GM11168 (cell line): ENCODE measurements around the gene TAS2R46.
"Not testable (repeated sequence)": the region's sequence is repeated elsewhere in the genome, so short reads cannot be mapped to it uniquely, and the experiment has no call there.

Experiments used
- in situ Hi-C: fragments of 300-500 bp; cut with MboI; formaldehyde crosslinking; loops from one replicate; pipeline ENCODE4 v1.12.0; 2022; ENCODE audit warnings: low sequenced_read_pairs; ENCODE audit not compliant: unreplicated experiment

TAS2R46 gene, protein sequence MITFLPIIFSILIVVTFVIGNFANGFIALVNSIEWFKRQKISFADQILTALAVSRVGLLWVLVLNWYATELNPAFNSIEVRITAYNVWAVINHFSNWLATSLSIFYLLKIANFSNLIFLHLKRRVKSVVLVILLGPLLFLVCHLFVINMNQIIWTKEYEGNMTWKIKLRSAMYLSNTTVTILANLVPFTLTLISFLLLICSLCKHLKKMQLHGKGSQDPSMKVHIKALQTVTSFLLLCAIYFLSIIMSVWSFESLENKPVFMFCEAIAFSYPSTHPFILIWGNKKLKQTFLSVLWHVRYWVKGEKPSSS

GRCh38 chr12:11062194-11062593 lies at the start of gene TAS2R46:
TSS of gene TAS2R46 (minus strand) at chr12:11062294. CDS start at chr12:11062294, 0 bp downstream.
- in situ Hi-C loops, result not testable (repeated sequence)

DNA sequence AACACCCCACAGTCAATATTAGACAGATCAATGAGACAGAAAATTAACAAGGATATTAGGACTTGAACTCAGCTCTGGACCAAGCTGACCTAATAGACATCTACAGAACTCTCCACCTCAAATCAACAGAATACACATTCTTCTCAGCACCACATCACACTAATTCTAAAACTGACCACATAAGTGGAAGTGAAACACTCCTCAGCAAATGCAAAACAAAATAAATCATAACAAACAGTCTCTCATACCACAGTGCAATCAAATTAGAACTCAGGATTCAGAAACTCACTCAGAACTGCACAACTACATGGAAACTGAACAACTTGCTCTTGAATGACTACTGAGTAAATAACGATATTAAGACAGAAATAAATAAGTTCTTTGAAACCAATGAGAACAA lies 49.1 kb upstream of the TAS2R46 start:
- in situ Hi-C loops, result not testable (repeated sequence)

DNA sequence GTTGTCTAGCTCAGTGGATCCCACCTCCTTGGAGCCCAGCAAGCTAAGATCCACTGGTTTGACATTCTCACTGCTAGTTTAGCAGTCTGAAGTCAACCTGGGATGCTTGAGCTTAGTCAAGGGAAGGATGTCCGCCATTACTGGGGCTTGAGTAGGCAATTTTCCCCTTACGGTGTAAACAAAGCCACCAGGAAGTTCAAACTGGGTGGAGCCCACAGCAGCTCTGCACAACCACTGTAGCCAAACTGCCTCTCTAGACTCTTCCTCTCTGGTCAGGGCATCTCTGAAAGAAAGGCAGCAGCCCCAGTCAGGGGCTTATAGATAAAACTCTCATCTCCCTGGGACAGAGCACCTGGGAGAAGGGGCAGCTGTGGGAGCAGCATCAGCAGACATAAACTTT lies 46.8 kb upstream of the TAS2R46 start:
- in situ Hi-C loops, result no loop called here

GRCh38 chr12:11107719-11108118 lies 45.6 kb upstream of the TAS2R46 start:
- in situ Hi-C loops, result no loop called here

DNA sequence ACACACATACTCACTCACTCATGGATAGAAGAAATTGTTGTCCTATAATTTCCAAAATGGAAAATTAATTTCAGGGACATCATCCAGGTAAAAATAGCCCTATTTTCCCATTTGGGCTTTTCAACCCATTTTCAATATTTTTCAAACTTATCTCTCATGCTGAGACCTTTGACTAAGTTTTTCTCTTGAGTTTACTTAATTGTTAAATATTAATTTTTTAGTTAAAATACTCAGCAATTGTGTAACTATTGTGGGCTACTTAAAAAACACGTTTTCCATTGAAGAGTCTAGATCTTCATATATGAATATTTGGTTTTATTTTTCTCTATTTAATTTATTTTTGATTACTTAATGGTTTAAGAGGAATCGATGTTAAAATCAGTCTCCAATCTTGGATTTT lies 44.2 kb upstream of the TAS2R46 start:
- in situ Hi-C loops, result no loop called here

GRCh38 chr12:11105546-11105945 lies 43.5 kb upstream of the TAS2R46 start:
- in situ Hi-C loops, result no loop called here

DNA sequence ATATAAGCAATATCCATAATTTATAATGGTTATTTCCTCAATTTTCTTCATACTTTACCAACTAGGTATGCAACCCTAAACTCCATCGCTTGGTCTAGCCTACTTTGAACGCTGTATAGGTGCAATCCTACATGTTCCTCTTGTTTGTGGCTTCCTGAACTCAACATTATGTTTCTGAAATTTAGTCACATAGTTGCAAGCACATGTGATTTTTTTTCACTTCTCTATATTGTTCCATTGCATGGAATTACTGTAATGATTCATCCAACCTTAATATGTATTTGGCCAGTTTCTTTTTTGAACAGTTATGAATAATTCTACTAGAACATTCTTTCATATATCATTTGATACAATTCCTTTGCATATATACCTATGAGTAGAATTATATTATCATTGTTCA lies 32.8 kb upstream of the TAS2R46 start:
- in situ Hi-C loops, result not testable (repeated sequence)

DNA sequence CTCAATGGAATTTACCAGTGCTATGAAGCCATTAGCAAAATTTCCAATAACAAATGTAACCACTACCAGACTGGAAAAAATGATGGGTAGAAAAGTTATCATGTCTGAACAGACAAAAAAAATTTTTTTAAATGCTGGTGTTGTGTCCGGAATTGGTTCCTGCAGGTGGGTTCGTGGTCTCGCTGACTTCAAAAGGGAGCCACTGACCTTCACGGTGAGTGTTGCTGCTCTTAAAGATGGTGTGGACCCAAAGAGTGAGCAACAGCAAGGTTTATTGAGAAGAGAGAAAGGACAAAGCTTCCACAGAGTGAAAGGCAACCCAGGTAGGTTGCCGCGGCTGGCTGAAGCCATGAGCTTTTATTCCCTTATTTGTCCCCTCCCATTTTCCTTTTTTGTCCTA lies 30.0 kb upstream of the TAS2R46 start, which contains the start of gene TAS2R43:
TSS of gene TAS2R43 (minus strand) at position 186 of the 400 bp plus-strand sequence. CDS start at position 102, 84 bp downstream.
- in situ Hi-C loops, result no loop called here

DNA sequence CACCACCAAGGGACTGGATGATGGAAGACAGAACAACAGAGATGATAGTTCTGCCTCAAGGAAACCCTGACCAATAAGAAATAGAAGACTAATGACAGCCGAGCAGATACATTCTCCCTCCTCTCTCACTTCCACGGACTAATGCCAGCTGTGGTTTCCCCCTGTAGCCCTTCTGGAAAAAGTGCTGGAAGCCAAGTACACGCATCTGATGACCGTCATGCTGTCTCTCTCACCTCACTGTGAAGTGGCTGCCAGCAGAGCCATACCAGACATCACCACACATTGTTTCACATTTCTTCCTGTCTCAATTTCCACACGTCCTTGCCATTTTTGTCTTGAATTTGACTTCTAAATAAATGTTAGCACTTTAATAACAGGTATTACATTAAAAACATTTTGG lies 27.2 kb upstream of the TAS2R46 start:
- in situ Hi-C loops, result no loop called here

DNA sequence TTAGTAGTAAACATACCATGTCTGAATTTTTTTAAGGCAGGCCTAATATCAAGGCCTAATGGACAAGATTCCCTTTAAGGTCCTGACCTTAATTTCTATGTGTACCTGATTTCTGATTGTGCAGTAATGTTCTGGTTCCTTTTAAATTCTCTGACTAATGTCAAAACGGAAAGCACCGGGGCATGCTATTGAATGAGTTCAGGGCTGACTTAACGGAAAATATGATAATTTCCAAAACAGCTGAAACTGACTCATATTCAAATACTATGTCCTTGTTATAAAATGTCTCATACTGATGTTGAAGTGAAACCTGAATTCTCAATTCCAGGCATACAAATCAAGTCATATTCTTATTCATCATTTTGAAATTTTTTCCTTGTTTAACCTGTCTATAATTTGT lies 23.3 kb upstream of the TAS2R46 start:
- in situ Hi-C loops, result no loop called here

- in situ Hi-C loops, result no loop called here
These were observed 19.9 kb upstream of the TAS2R46 start for GRCh38 chr12:11081987-11082386.

GRCh38 chr12:11078246-11078645 lies 16.2 kb upstream of the TAS2R46 start:
- in situ Hi-C loops, result no loop called here

GRCh38 chr12:11075642-11076041 lies 13.5 kb upstream of the TAS2R46 start:
- in situ Hi-C loops, result no loop called here

GRCh38 chr12:11071414-11071813 lies 9.3 kb upstream of the TAS2R46 start:
- in situ Hi-C loops, result loop anchor here (5.0 kb wide), 1 partner anchor 54 kb away; no protein-coding TSS in a partner anchor

- in situ Hi-C loops, result loop anchor here (5.0 kb wide), 1 partner anchor 54 kb away; no protein-coding TSS in a partner anchor
These were observed 8.9 kb upstream of the TAS2R46 start for GRCh38 chr12:11070999-11071398.

DNA sequence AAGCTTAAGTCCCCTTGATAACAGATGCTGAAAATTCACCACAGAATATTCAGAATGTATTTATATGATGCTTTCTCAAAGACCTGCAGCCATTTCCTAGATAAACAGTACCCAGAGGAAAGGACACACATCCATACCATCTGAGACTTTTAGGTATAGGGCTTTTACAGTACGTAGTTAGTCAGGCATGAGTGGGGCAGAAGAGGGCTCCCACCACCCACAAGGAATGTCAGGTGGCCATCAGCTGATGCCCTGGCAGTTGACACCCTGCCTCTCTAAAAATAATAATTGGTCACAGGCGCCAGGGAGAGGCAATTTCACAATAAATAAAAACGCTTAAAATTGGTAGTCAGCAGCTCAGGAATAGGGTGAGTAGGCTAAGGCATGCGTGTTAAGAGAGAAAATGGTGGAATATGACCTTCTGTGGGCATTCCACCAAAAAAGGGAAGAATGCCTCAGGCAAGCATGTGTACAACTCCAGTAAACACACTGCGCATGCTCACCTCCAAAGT lies 7.8 kb upstream of the TAS2R46 start:
- in situ Hi-C loops, result loop anchor here (5.0 kb wide), 1 partner anchor 53 kb away; no protein-coding TSS in a partner anchor

DNA sequence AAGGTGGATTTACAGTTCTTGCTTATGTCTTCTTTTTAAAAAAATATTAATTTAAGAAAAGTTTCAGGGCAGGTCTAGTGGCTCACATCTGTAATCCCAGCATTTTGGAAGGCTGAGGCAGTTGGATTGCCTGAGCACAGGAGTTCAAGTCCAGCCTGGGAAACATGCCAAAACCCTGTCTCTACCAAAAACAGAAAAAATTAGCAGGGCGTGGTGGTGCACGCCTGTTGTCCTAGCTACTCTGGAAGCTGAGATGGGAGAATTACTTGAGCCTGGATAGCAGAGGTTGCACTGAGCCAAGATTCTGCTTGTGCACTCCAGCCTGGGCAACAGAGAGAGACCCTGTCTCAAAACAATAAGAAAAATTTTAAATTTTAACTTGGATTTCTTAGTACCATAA lies 5.4 kb upstream of the TAS2R46 start:
- in situ Hi-C loops, result no loop called here

- in situ Hi-C loops, result no loop called here
These were observed 2.3 kb downstream of the TAS2R46 start for GRCh38 chr12:11059784-11060183.

- in situ Hi-C loops, result no loop called here
These were observed 3.1 kb downstream of the TAS2R46 start for GRCh38 chr12:11059041-11059440.

DNA sequence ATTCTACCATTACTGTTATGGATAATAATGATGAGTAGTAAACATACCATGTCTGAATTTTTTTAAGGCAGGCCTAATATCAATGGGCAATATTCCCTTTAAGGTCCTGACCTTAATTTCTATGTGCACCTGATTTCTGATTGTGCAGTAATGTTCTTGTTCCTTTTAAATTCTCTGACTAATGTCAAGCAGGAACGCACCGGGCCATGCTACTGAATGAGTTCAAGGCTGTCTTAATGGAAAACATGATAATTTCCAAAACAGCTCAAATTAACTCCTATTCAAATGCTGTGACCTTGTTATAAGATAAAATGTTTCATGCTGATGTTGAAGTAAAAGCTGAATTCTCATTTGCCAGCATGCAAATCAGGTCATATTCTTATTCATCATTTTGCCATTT lies 6.8 kb downstream of the TAS2R46 start:
- in situ Hi-C loops, result no loop called here

DNA sequence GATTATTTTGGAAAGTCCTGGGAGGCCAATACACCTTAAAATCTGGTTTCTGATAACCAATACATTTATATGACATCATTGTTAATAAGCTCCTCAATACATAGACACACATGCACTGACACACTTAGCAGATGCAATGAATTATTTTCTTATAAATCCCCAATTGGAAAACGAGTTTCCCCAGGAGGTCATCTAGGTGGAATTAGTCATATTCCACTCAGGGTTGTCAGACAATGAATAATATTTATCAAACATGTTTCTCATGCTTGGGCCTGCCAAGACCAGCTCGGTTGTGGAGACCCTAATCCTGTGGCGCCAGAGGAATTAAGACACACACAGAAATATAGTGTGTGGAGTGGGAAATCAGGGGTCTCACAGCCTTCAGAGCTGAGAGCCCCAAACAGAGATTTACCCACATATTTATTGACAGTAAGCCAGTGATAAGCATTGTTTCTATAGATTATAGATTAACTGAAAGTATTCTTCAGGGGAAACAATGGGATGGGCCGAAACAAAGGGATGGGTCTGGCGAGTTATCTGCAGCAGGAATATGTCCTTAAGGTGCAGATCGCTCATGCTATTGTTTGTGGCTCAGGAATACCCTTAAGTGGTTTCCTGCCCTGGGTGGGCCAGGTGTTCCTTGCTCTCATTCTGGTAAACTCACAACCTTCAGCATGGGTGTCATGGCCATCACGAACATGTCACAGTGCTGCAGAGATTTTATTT lies 12.1 kb downstream of the TAS2R46 start:
- in situ Hi-C loops, result not testable (repeated sequence)
